Liver (tissue), 9 donors: ENCODE data around the gene MED12L. TPM values are rescaled to one million over a fixed set of nuclear protein-coding genes. Genes with fewer than 3 reads are reported as not detected.

Source experiments
- DNase-seq: peaks from one replicate; pipeline ENCODE4 v3.0.0-alpha.2; 2017; ENCODE audit warnings: low spot score
- H3K27ac ChIP-seq, 2 donors: one replicate each; pipeline ENCODE4 v1.7.0; 2013; ENCODE audit warnings: inconsistent platforms in 2 of 2, low read length in 2 of 2, control low read depth in 1 of 2, low read depth in 1 of 2, mild to moderate bottlenecking in 1 of 2
- H3K27me3 ChIP-seq, 4 donors: one replicate each; pipeline versions ENCODE4 v1.6.1 to v1.7.0; 2013; ENCODE audit warnings: low read length in 3 of 4, inconsistent platforms in 1 of 4, mild to moderate bottlenecking in 1 of 4, moderate library complexity in 1 of 4; ENCODE audit not compliant: control insufficient read depth in 4 of 4, insufficient read depth in 4 of 4
- H3K36me3 ChIP-seq, 4 donors: one replicate each; pipeline versions ENCODE4 v1.6.1 to v1.7.0; 2013; ENCODE audit warnings: low read length in 3 of 4, mild to moderate bottlenecking in 3 of 4, low read depth in 1 of 4, moderate library complexity in 1 of 4; ENCODE audit not compliant: control insufficient read depth in 4 of 4, insufficient read depth in 3 of 4
- H3K4me1 ChIP-seq, 4 donors: one replicate each; pipeline versions ENCODE4 v1.6.1 to v1.7.0; 2013; ENCODE audit warnings: low read length in 3 of 4, mild to moderate bottlenecking in 3 of 4, moderate library complexity in 1 of 4; ENCODE audit not compliant: control insufficient read depth in 4 of 4, insufficient read depth in 4 of 4
- H3K4me3 ChIP-seq, 3 donors: one replicate each; pipeline versions ENCODE4 v1.6.1 to v1.7.0; 2013; ENCODE audit warnings: low read length in 3 of 3, control low read depth in 1 of 3, low read depth in 1 of 3, mild to moderate bottlenecking in 1 of 3
- H3K9ac ChIP-seq, 2 donors: one replicate each; pipeline ENCODE4 v1.7.0; 2013; ENCODE audit warnings: low read length in 2 of 2, mild to moderate bottlenecking in 2 of 2, moderate library complexity in 2 of 2, control low read depth in 1 of 2, low read depth in 1 of 2
- H3K9me3 ChIP-seq, 4 donors: one replicate each; pipeline versions ENCODE4 v1.6.1 to v1.7.0; 2013; ENCODE audit warnings: low read length in 3 of 4; ENCODE audit not compliant: control insufficient read depth in 4 of 4
- EGR1 ChIP-seq, 2 donors: IDR thresholded peaks; 2 replicates each; pipeline ENCODE4 v1.6.1; 2016 to 2018; ENCODE audit warnings: antibody characterized with exemption in 2 of 2, low read depth in 2 of 2
- FOXA2 ChIP-seq: IDR thresholded peaks from 2 replicates; pipeline ENCODE4 v1.6.1; 2016; ENCODE audit warnings: antibody characterized with exemption
- HNF4A ChIP-seq, 2 donors: conservative IDR thresholded peaks; 2 replicates each; pipeline ENCODE4 v1.6.1; 2016; ENCODE audit warnings: antibody characterized with exemption in 2 of 2, mild to moderate bottlenecking in 2 of 2
- HNF4G ChIP-seq: IDR thresholded peaks from 2 replicates; pipeline ENCODE4 v1.6.1; 2016; ENCODE audit warnings: antibody characterized with exemption
- JUND ChIP-seq, 2 donors: IDR thresholded peaks; 2 replicates each; pipeline ENCODE4 v1.6.1; 2016; ENCODE audit warnings: antibody characterized with exemption in 2 of 2
- NR2F2 ChIP-seq: IDR thresholded peaks from 2 replicates; pipeline ENCODE4 v1.6.1; 2016; ENCODE audit warnings: antibody characterized with exemption
- RAD21 ChIP-seq, 2 donors: IDR thresholded peaks; 2 replicates each; pipeline ENCODE4 v1.6.1; 2016; ENCODE audit warnings: antibody characterized with exemption in 2 of 2, mild to moderate bottlenecking in 2 of 2
- RXRA ChIP-seq, 2 donors: IDR thresholded peaks; 2 replicates each; pipeline ENCODE4 v1.6.1; 2017 to 2018; ENCODE audit warnings: antibody characterized with exemption in 2 of 2, mild to moderate bottlenecking in 1 of 2
- SP1 ChIP-seq: IDR thresholded peaks from 2 replicates; pipeline ENCODE4 v1.6.1; 2018; ENCODE audit warnings: antibody characterized with exemption, mild to moderate bottlenecking
- TAF1 ChIP-seq: conservative IDR thresholded peaks from 2 replicates; pipeline ENCODE4 v1.6.1; 2016; ENCODE audit warnings: antibody characterized with exemption, mild to moderate bottlenecking
- YY1 ChIP-seq: IDR thresholded peaks from 2 replicates; pipeline ENCODE4 v1.6.1; 2016; ENCODE audit warnings: antibody characterized with exemption, mild to moderate bottlenecking
- WGBS: extraction: QIAGEN DNeasy Blood & Tissue Kit; methylation state at CpG from one replicate; pipeline ENCODE4 v1.1.7; 2013; 5-methylcytosine and 5-hydroxymethylcytosine counted together
- polyA plus RNA-seq, 2 donors: library from polyadenylated mRNA; stranded (reverse) in 1 of 2; unstranded in 1 of 2; fragments of 200-250 nt in 1 of 2; fragments of >200 nt in 1 of 2; fragmentation: Nextera tagmentation in 1 of 2; extraction: Ambion mirVana in 1 of 2; gene quantifications; one replicate each; pipeline versions ENCODE4 v1.2.1 to v1.2.3, GENCODE V29; 2013 to 2015
- total RNA-seq, 2 donors: library from RNA; depleted of rRNA; stranded (reverse); fragments of >200 nt; gene quantifications; one replicate each; pipeline ENCODE4 v1.2.3, GENCODE V29; 2014
- TF ChIP-seq, protein P1 (sequence below): fragments of 150-350 bp; IDR thresholded peaks from 2 replicates; pipeline ENCODE4 v1.5.1; 2017; ENCODE audit warnings: improper control_type of control experiment, low read depth, low read length; ENCODE audit not compliant: missing input control
- TF ChIP-seq, protein P2 (sequence below): IDR thresholded peaks from 2 replicates; pipeline ENCODE4 v1.6.1; 2016; ENCODE audit warnings: antibody characterized with exemption
- TF ChIP-seq, protein P3 (sequence below): IDR thresholded peaks from 2 replicates; pipeline ENCODE4 v1.6.1; 2016; ENCODE audit warnings: antibody characterized with exemption
- TF ChIP-seq, protein P4 (sequence below): IDR thresholded peaks from 2 replicates; pipeline ENCODE4 v1.6.1; 2016; ENCODE audit warnings: antibody characterized with exemption
- TF ChIP-seq, protein P5 (sequence below): IDR thresholded peaks from 2 replicates; pipeline ENCODE4 v1.6.1; 2016; ENCODE audit warnings: antibody characterized with exemption, mild to moderate bottlenecking
- donor health status: healthy.
- donor health status: healthy.
- donor health status: healthy.
- donor health status: healthy.
- donor health status: healthy.

MED12L gene
- total and polyA plus RNA-seq, 4 donors: 0.02 to 2.1 (median 0.49) TPM

DNA sequence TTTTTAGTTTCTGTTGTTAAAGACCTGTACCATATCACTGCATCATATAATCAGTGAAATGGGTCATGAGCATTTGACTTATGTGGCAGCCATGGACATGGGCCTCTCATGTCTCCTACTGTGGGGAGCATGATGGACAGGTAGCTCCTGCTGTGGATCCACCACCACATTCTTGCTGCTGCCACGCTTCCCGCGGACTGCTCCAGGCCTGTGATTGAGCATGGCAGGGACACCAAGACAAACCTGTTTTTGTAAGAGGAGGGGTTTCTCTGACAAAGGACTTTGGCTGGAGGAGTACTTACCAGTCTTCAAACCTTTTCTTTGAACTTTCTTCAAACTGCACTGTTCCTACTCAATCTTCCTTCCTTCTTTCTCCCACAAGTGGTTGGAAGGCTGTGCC is 210.8 kb downstream of the MED12L start:
- no peak for DNase-seq

DNA sequence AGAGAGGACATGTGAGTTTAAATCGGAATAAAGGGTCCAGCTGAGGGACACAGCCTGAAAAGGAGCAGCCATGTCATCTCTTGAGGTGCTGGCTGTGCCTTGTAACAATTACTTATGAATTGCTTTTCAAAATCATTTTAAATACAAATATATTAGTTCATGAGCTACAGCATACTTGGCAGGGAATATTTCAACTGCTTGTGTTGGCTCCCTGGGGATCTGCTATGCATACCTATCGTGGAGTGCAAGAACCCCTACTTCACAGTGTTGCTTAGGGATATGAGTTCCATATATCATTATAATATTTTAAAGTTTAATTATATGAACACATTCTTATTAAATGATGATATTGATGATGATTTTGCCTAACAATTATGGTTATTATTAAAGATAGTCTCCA is 212.0 kb downstream of the MED12L start:
- no peaks in the 10 kb centered on the region for H3K9me3 ChIP-seq
- H3K9ac ChIP-seq: no peak overlapping the region
- H3K4me3 ChIP-seq: no peak overlapping the region
- no peak for DNase-seq
- H3K4me1 ChIP-seq: no peaks in the 10 kb centered on the region
- no peak for TF ChIP-seq YY1
- no peak for TF ChIP-seq TAF1
- TF ChIP-seq, protein P1, sequence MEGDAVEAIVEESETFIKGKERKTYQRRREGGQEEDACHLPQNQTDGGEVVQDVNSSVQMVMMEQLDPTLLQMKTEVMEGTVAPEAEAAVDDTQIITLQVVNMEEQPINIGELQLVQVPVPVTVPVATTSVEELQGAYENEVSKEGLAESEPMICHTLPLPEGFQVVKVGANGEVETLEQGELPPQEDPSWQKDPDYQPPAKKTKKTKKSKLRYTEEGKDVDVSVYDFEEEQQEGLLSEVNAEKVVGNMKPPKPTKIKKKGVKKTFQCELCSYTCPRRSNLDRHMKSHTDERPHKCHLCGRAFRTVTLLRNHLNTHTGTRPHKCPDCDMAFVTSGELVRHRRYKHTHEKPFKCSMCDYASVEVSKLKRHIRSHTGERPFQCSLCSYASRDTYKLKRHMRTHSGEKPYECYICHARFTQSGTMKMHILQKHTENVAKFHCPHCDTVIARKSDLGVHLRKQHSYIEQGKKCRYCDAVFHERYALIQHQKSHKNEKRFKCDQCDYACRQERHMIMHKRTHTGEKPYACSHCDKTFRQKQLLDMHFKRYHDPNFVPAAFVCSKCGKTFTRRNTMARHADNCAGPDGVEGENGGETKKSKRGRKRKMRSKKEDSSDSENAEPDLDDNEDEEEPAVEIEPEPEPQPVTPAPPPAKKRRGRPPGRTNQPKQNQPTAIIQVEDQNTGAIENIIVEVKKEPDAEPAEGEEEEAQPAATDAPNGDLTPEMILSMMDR: no peak
- TF ChIP-seq, protein P2, sequence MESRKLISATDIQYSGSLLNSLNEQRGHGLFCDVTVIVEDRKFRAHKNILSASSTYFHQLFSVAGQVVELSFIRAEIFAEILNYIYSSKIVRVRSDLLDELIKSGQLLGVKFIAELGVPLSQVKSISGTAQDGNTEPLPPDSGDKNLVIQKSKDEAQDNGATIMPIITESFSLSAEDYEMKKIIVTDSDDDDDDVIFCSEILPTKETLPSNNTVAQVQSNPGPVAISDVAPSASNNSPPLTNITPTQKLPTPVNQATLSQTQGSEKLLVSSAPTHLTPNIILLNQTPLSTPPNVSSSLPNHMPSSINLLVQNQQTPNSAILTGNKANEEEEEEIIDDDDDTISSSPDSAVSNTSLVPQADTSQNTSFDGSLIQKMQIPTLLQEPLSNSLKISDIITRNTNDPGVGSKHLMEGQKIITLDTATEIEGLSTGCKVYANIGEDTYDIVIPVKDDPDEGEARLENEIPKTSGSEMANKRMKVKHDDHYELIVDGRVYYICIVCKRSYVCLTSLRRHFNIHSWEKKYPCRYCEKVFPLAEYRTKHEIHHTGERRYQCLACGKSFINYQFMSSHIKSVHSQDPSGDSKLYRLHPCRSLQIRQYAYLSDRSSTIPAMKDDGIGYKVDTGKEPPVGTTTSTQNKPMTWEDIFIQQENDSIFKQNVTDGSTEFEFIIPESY: no peak
- no peak for TF ChIP-seq RXRA (IDR thresholded peaks at IDR 0.05)
- no peak for TF ChIP-seq NR2F2
- TF ChIP-seq SP1: no peak
- TF ChIP-seq FOXA2: no peak
- TF ChIP-seq, protein P3, sequence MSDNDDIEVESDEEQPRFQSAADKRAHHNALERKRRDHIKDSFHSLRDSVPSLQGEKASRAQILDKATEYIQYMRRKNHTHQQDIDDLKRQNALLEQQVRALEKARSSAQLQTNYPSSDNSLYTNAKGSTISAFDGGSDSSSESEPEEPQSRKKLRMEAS: no peak
- TF ChIP-seq, protein P4, sequence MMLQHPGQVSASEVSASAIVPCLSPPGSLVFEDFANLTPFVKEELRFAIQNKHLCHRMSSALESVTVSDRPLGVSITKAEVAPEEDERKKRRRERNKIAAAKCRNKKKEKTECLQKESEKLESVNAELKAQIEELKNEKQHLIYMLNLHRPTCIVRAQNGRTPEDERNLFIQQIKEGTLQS: no peak
- no peak for TF ChIP-seq JUND (IDR thresholded peaks at IDR 0.05)
- no peak for TF ChIP-seq HNF4G
- H3K27me3 ChIP-seq: peaks cover 0 to 2% (median 0%) of the 10 kb centered on the region in 4 donors
- H3K36me3 ChIP-seq: no peaks in the 10 kb centered on the region
- no peak overlapping the region for H3K27ac ChIP-seq
- WGBS: 67% methylated on average over 2 of the region's 2 CpGs

More for the DNA sequence above, 210.8 kb downstream of the MED12L start:
- Histone ChIP-seq H3K9me3 (no peaks in the 10 kb centered on the region), H3K27me3 (peaks cover 0 to 2% (median 0%) of the 10 kb centered on the region in 4 donors), H3K36me3 (no peaks in the 10 kb centered on the region), H3K4me3 (no peak overlapping the region), H3K9ac (no peak overlapping the region), H3K27ac (no peak overlapping the region), H3K4me1 (no peaks in the 10 kb centered on the region)
- 84% methylated on average over 3 of the region's 3 CpGs for WGBS
- no peak for TF ChIP-seq HNF4A (conservative IDR thresholded peaks at IDR 0.05)
- TF ChIP-seq, protein P3: no peak
- TF ChIP-seq, protein P2: no peak
- no peak for TF ChIP-seq FOXA2
- TF ChIP-seq RAD21 (IDR thresholded peaks at IDR 0.05): no peak
- TF ChIP-seq, protein P5, sequence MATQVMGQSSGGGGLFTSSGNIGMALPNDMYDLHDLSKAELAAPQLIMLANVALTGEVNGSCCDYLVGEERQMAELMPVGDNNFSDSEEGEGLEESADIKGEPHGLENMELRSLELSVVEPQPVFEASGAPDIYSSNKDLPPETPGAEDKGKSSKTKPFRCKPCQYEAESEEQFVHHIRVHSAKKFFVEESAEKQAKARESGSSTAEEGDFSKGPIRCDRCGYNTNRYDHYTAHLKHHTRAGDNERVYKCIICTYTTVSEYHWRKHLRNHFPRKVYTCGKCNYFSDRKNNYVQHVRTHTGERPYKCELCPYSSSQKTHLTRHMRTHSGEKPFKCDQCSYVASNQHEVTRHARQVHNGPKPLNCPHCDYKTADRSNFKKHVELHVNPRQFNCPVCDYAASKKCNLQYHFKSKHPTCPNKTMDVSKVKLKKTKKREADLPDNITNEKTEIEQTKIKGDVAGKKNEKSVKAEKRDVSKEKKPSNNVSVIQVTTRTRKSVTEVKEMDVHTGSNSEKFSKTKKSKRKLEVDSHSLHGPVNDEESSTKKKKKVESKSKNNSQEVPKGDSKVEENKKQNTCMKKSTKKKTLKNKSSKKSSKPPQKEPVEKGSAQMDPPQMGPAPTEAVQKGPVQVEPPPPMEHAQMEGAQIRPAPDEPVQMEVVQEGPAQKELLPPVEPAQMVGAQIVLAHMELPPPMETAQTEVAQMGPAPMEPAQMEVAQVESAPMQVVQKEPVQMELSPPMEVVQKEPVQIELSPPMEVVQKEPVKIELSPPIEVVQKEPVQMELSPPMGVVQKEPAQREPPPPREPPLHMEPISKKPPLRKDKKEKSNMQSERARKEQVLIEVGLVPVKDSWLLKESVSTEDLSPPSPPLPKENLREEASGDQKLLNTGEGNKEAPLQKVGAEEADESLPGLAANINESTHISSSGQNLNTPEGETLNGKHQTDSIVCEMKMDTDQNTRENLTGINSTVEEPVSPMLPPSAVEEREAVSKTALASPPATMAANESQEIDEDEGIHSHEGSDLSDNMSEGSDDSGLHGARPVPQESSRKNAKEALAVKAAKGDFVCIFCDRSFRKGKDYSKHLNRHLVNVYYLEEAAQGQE: no peak
- TF ChIP-seq EGR1 (IDR thresholded peaks at IDR 0.05; ENCODE audit: low read depth in 2 of 2): no peak
